HuH-7.5 (cell line): ENCODE data around the gene PKIG.
"Not testable (repeated sequence)": the region's sequence is repeated elsewhere in the genome, so short reads cannot be mapped to it uniquely, and the experiment has no call there.

Source experiments
- DNase-seq: peaks from one replicate; pipeline ENCODE4 v3.0.0; 2011; ENCODE audit warnings: low spot score

The PKIG gene

GRCh38 chr20:44572551-44573500, 9.6 kb upstream of the PKIG start:
- no peak for DNase-seq

DNA sequence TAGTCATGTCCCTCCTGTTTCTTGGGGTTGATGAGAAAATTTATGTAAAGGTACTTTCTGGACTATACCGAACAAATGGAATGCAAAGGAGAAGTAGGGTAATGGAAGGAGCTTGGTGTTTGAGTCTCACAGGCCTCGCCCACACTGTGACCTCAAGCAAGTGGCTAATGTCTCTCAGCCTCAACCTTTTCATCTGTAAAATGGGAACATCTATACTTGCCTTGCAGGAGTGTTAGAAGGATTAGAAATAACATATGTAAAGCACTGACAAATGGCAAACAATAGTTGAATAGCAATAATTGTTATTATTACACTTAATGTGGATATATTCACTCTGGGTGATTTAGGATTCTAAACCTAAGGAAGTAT, 8.9 kb upstream of the PKIG start:
- DNase-seq = no peak

DNA sequence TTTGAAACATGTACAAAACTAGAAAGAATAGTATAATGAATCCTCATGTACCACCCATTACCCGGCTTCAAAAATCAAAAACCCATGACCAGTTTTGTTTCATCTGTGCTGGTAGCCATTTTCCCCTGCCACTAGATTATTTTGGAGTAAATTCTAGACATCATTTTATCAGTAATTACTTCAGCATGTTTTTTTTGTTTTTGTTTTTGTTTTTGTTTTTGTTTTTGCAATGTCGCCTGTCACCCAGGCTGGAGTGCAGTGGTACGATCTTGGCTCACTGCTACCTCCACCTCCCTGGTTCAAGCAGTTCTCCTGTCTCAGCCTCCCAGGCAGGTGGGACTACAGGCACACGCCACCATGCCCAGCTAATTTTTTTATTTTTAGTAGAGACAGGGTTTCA, 8.0 kb upstream of the PKIG start:
- DNase-seq = no peak

GRCh38 chr20:44576297-44576696, 6.1 kb upstream of the PKIG start:
- DNase-seq = no peak

GRCh38 chr20:44579313-44580081, 2.9 kb upstream of the PKIG start:
- DNase-seq = no peak

- DNase-seq = no peak
These were observed 1.7 kb upstream of the PKIG start for GRCh38 chr20:44580581-44581268.

GRCh38 chr20:44581515-44581914, 864 bp upstream of the PKIG start:
- no peak for DNase-seq

- DNase-seq = no peak
These were observed 778 bp downstream of the PKIG start for GRCh38 chr20:44583157-44583556.

GRCh38 chr20:44584162-44584561, 1.8 kb downstream of the PKIG start:
- DNase-seq = no peak

GRCh38 chr20:44585057-44585963, 2.9 kb downstream of the PKIG start:
- no peak for DNase-seq

DNA sequence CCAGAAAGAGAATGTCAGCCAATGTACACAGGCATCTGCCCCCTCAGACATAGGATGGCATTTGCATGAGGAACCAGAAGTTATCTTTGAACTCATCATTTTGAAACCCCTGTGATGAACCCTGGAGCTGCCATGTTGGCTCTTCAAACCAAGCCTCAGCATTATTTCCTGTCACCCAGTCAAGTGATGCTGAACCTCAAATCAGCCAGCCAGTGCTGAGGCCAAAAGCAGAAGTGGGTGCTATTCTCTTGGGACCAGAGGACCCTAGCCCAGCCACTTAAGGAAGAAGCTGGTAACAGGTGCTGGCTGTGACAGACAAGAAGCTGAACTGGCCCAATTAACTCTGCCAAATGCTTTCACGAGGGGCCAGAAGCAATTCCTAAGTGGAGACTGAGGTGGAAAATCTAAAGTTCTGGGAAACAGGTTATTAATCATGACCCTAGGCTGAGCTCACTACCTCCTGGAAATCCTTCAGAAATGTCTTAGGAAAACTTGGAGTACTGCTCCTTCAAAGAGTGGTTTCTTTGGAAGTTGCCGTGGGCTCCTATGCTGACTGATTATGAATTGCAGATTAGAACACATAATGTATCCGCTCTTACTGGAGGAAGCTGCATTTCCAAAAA, 4.0 kb downstream of the PKIG start:
- no peak for DNase-seq

DNA sequence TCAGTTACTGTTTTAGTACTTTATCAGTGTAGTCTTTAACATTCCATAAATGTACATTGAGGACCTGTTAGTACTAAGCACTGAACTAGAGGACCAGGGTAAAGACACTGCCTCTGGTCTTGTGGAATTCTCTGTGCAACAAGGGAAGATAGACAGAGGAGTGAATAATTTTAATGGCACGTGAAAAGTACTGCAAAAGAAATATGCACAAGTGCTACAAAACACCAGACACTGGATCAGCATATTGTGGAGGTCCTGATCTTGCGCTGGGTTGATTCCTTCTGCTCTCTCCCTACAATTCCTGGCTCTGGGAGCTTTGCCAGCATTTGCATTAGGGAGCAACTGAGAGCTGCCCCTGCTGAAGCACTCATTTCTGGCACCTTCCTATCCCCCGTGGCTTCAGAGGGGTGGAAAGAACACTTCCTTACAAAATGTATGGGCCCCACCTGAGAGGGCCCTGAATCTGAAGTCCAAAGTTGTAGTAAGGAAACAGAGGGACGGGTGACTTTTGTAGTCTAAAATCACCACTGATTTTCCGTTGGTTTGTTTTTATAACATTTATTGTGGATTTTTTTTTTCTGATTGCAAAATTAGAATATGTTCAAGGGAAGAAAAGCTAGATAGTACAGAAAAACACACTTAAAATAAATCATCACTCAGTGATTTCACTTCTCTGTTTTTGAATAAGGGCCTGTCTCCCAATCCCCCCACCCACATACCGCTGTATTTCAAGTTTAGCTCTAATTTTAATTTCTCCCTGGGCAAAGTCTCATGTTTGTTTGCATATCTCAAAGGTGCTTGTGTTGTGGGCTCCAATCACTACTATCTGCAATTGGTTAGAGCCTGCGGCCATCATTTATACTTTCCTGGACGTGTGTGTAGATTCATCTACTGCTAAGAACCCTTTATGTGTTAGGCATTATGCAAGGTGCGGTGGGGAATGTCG, 4.9 kb downstream of the PKIG start:
- DNase-seq = no peak

DNA sequence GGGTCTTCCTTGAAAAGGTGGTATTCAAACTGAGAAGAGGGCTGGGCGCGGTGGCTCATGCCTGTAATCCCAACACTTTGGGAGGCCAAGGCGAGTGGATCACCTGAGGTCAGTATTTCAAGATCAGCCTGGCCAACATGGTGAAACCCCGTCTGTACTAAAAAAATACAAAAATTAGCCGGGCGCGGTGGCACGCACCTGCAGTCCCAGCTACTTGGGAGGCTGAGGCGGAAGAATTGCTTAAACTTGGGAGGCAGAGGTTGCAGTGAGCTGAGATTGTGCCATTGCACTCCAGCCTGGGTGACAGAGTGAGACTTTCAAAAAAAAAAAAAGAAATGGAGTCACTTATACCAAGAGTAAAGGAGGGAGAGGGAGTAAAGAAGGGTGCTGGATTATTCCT, 5.9 kb downstream of the PKIG start:
- DNase-seq = not testable (repeated sequence)

GRCh38 chr20:44589537-44589936, 7.2 kb downstream of the PKIG start:
- no peak for DNase-seq

DNA sequence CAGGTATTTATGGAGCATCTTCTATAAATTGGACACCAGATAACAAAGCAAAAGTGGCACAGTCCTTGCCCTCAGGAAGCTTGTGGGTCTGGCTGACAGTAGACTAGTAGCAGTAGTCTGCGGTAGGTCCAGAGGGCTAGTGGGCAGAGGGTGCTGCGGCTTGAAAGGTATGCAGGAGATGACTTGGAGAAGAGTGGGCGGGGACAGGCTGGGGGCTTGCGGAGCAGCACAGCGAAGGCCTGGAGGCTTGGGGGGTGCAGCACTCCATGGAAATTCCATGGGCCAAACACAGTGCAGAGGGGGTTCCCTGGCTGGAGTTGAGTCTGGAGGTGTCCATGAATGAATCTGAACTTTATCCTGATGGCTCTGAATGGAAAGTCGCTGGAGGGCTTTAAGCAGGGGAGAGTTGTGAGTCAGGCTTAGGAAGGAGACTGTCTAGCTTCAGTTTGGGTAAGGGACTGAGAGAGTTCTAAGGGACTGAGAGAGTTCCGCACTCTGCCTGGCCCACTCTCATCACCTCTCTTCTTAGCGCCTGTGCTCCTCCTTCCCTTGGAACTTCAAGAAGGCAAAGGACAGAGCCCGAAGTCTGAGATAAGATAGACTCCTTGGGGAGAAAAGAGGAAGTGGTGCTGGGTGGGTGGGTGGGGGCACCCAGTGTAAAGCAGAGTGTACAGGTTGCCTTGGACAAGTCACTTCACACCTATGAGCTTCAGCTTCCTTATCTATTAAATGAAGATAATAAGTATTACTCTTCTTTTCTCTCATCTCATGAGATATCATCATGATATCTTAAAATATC, 8.8 kb downstream of the PKIG start:
- DNase-seq = no peak

- DNase-seq = no peak
These were observed 10.0 kb downstream of the PKIG start for GRCh38 chr20:44592366-44592765.

GRCh38 chr20:44593751-44594150, 11.4 kb downstream of the PKIG start:
- DNase-seq = no peak

DNA sequence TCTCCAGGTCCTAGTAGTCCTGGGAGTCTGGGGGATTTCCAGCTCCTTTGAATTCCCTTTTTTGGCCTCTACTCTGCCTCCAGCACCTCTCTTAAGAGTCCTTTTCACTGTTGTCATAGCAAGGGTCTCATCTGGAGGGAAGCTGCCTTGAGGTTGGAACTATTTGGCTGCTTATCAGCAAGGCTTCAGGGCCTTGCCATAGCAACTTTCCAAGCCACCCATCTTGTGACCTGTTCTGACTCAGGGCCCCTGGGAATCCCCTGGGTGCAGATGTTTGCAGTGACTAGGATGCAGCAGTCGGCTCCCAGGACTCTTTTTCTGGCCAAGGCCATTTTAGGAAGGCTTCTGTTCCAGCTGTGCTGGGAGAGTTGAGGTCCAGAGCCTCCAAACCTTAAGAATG, 12.4 kb downstream of the PKIG start:
- no peak for DNase-seq

DNA sequence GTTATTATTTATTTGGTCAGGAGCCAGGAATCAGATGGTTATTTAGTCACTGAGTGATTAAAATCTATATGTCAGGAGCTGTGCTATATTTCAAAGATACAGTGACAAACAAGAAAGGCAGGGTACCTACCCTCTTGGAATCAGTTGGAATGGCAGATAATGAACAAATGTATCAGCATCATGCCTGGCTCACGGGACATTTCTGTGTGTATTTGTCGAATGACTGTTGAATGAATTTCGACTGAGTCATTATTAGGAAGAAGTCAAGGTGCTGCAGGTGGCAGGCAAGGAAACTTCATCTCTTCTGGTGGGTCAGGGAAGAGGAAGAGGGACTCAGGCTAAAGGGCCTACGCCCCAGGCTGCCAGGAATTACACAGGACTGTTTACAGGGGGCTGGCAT, 13.6 kb downstream of the PKIG start:
- DNase-seq = no peak
